ENCODE results near the gene POLR2B.

POLR2B gene

DNA sequence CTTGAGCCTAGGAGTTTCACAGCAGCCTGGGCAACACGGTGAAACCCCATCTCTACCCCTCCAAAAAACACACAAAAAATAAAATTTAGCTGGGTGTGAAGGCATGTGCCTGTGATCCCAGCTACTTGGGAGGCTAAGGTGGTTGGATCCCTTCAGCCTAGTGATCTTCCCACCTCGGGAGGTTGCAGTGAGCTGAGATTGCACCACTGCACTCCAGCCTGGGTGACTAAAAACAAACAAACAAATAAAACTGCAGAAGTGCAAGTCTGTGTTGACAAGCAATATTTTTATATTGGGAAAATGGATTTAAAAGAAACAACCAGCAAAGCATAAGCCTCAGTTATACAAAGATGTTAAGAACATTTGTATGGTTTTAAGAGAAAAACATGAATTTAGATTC lies 85.4 kb downstream of the POLR2B start:
- DNase-seq (ENCODE audit: low read depth) = no peak
- no peak overlapping the region for H3K4me3 ChIP-seq (ENCODE audit: low read length)
- no peak for TF ChIP-seq CTCF (conservative IDR thresholded peaks at IDR 0.05; ENCODE audit: low read length)

GRCh38 chr4:57064811-57065711 lies 86.4 kb downstream of the POLR2B start:
- no peak overlapping the region for H3K4me3 ChIP-seq (ENCODE audit: low read length)
- DNase-seq (ENCODE audit: low read depth) = peak; percentile 78
- no peak for TF ChIP-seq CTCF (conservative IDR thresholded peaks at IDR 0.05; ENCODE audit: low read length)

DNA sequence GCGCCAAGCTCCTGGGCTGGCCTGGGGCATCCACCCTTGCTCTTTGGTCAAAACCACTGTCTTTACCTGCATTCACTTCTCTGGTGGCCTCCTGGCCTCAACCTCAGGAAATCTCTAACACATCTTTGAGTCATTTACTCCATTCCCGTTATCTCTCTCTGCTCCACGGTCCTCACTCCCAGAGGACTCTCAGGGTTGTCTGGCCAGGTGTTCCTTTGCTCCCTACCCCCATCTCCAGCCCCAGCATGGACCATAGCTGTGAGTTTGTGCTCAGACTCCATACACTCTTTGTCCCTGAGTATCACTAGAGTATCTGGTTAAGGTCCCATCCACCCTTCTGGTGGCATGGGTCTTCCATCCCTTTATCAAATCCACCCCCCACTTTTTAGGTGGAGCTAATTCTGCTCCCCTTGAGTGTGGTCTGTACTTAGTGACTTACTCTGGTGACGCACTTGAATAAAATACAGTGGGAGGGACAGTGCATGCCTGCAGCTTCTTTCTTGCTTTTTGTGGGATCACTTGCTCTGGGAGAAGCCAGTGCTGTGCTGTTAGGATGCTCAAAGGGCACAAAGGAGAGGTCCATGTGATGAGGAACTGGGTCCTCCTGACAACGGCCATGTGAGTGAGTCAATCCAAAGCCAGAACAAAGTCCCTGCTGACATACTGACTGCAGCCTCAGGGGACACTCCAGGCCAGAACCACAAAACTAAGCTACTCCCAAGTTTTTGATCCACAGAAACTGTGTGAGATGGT lies 87.2 kb downstream of the POLR2B start:
- TF ChIP-seq CTCF (conservative IDR thresholded peaks at IDR 0.05; ENCODE audit: low read length) = no peak
- DNase-seq (ENCODE audit: low read depth) = no peak
- H3K4me3 ChIP-seq (ENCODE audit: low read length) = no peak overlapping the region

DNA sequence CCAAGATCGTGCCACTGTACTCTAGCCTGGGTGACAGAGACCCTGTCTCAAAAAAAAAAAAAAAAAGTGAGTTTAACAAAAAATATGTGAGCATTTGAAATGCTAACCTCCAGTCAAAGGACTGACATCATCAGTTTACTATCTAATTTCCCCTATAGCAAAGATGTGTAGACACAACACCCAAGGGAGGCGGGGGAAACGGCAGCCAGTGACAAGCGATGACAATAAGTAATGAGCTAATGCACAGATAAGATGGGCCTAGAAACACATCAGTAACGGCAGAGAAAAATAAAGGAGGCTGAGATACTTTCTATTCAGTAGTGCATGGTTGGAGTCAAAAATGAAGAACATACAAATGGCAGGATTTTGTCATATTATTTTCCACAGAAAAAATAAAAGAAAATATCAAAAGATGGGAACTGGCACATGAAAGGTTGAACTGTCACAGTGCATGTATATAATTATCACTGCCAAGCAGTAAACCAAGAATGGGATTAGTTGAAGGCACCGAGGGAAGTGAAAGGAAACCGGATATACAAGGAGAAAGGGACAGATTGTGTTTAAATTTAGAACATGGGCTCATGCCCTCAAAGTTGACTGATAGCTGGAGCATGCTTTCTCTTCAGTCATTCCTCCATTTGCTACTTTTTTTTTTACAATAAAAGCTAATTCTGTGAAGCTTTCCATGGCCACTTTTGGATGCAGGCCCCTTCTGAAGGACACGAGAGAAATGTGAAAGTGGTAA lies 89.7 kb downstream of the POLR2B start:
- H3K4me3 ChIP-seq (ENCODE audit: low read length) = no peak overlapping the region
- TF ChIP-seq CTCF (conservative IDR thresholded peaks at IDR 0.05; ENCODE audit: low read length) = no peak
- no peak for DNase-seq (ENCODE audit: low read depth)

- H3K4me3 ChIP-seq (ENCODE audit: low read length) = no peak overlapping the region
- no peak for DNase-seq (ENCODE audit: low read depth)
- TF ChIP-seq CTCF (conservative IDR thresholded peaks at IDR 0.05; ENCODE audit: low read length) = no peak
Measured at GRCh38 chr4:57070461-57070860, 91.8 kb downstream of the POLR2B start.

- H3K4me3 ChIP-seq (ENCODE audit: low read length) = no peak overlapping the region
- DNase-seq (ENCODE audit: low read depth) = peak; percentile 68
- TF ChIP-seq CTCF (conservative IDR thresholded peaks at IDR 0.05; ENCODE audit: low read length) = no peak
Measured at GRCh38 chr4:57071326-57071725, 92.6 kb downstream of the POLR2B start.
